HG03159 (cell line): ENCODE data around the gene EVX1.

Experiments used
- ATAC-seq: cut with Tn5 transposase; IDR thresholded peaks from one replicate; pipeline ENCODE4 v1.9.1; 2021; ENCODE audit warnings: mild to moderate bottlenecking, moderate library complexity; ENCODE audit not compliant: unreplicated experiment

EVX1 gene

GRCh38 chr7:27242555-27243339 is at the start of gene EVX1:
EVX1 (plus strand) TSS chr7:27242802; CDS start chr7:27243031, 229 bp downstream.
- ATAC-seq = no peak

- ATAC-seq = no peak
Measured at GRCh38 chr7:27193335-27194001, 49.1 kb upstream of the EVX1 start.

GRCh38 chr7:27194002-27194352 is 48.6 kb upstream of the EVX1 start:
- ATAC-seq = no peak

- no peak for ATAC-seq
Measured at GRCh38 chr7:27194686-27195379, 47.8 kb upstream of the EVX1 start.

GRCh38 chr7:27196287-27196767 is 46.3 kb upstream of the EVX1 start:
- no peak for ATAC-seq

- no peak for ATAC-seq
Measured at GRCh38 chr7:27197137-27198042, 45.2 kb upstream of the EVX1 start.

- no peak for ATAC-seq
Measured at GRCh38 chr7:27198138-27198841, 44.3 kb upstream of the EVX1 start.

GRCh38 chr7:27198871-27199801 is 43.5 kb upstream of the EVX1 start:
- ATAC-seq = no peak

GRCh38 chr7:27199849-27200760 is 42.5 kb upstream of the EVX1 start, which contains the start of gene HOXA13:
HOXA13 (minus strand) TSS chr7:27200091; CDS start chr7:27200077, 14 bp downstream.
- no peak for ATAC-seq

- no peak for ATAC-seq
Measured at GRCh38 chr7:27200761-27201579, 41.6 kb upstream of the EVX1 start.

- no peak for ATAC-seq
Measured at GRCh38 chr7:27201580-27202017, 41.0 kb upstream of the EVX1 start.

GRCh38 chr7:27202018-27202861 is 40.4 kb upstream of the EVX1 start:
- no peak for ATAC-seq

- ATAC-seq = no peak
Measured at GRCh38 chr7:27202862-27203134, 39.8 kb upstream of the EVX1 start.

GRCh38 chr7:27203365-27203953 is 39.1 kb upstream of the EVX1 start:
- no peak for ATAC-seq

GRCh38 chr7:27203964-27204594 is 38.5 kb upstream of the EVX1 start:
- no peak for ATAC-seq
